HCT116 (cell line): ENCODE results near the gene TMEM106C. TPM values are rescaled to one million over a fixed set of nuclear protein-coding genes. Genes with fewer than 3 reads are reported as not detected.

Experiments used
- ATAC-seq: fragments of 200-7000 bp; cut with Tn5 transposase; 2 replicates; pipeline ENCODE4 v1.9.1; 2020; ENCODE audit warnings: mild to moderate bottlenecking, moderate library complexity
- BruUV-seq: library from RNA; stranded (reverse); fragments of 400-500 nt; replicated peaks from 2 replicates; lab custom pipeline; 2021; lab: Mats Ljungman, UMichigan
- CTCF ChIA-PET: fragments of 300-600 bp; sonication (Branson Sonifier 250); formaldehyde crosslinking; loops from one replicate; lab custom pipeline; 2021; ENCODE audit warnings: antibody characterized with exemption; lab: Charles Lee
- POLR2A ChIA-PET: fragments of 300-600, 350-600 bp; sonication (Branson Sonifier 250); formaldehyde crosslinking; loops from one replicate; lab custom pipeline; 2021; ENCODE audit warnings: antibody characterized with exemption; lab: Charles Lee
- RAD21 ChIA-PET, 2 experiments: fragments of 300-600 bp; sonication (Branson Sonifier 250); formaldehyde crosslinking; loops; one replicate each; lab custom pipeline; 2023; ENCODE audit warnings: low total read pairs in 2 of 2; ENCODE audit not compliant: uncharacterized antibody in 2 of 2, unreplicated experiment in 2 of 2, low non-redundant PET in 1 of 2; lab: Charles Lee
- DNase-seq: peaks from one replicate; pipeline ENCODE4 v3.0.0-alpha.2; 2010; ENCODE audit warnings: low read depth, low spot score
- H2AFZ ChIP-seq: fragments of 200-600 bp; shearing (Covaris generic), sonication (generic); 2 replicates; pipeline ENCODE4 v1.6.1; 2017; ENCODE audit warnings: low read depth, mixed run types, mixed read lengths, antibody characterized with exemption, low read length; ENCODE audit not compliant: poor library complexity, severe bottlenecking
- H3K27ac ChIP-seq: 2 replicates; pipeline ENCODE4 v1.5.1; 2012; ENCODE audit warnings: low read depth, low read length
- H3K27me3 ChIP-seq: fragments of 200-600 bp; sonication (generic); 2 replicates; pipeline ENCODE4 v1.6.1; 2016; ENCODE audit warnings: mixed run types, low read length, mixed read lengths; ENCODE audit not compliant: insufficient read depth
- H3K36me3 ChIP-seq, 2 experiments: fragments of 200-500 bp in 1 of 2; fragments of 200-600 bp in 1 of 2; sonication (Bioruptor generic) in 1 of 2; sonication (generic) in 1 of 2; 2 replicates each; pipeline versions ENCODE4 v1.5.1 to v1.6.1; 2014 to 2016; ENCODE audit warnings: low read length in 2 of 2, inconsistent platforms in 1 of 2, mixed read lengths in 1 of 2, mixed run types in 1 of 2; ENCODE audit not compliant: insufficient read depth in 2 of 2, control insufficient read depth in 1 of 2
- H3K4me1 ChIP-seq, 2 experiments: fragments of 200-600 bp in 1 of 2; sonication (generic) in 1 of 2; 2 replicates each; pipeline versions ENCODE4 v1.5.1 to v1.6.1; 2012 to 2017; ENCODE audit warnings: low read length in 2 of 2, inconsistent platforms in 1 of 2, mild to moderate bottlenecking in 1 of 2, mixed read lengths in 1 of 2, mixed run types in 1 of 2, moderate library complexity in 1 of 2; ENCODE audit not compliant: insufficient read depth in 2 of 2, control insufficient read depth in 1 of 2
- H3K4me2 ChIP-seq: fragments of 200-600 bp; sonication (generic); 2 replicates; pipeline ENCODE4 v1.6.1; 2017; ENCODE audit warnings: mixed run types, low read length, mixed read lengths
- H3K4me3 ChIP-seq, 2 experiments: fragments of 200-600 bp in 1 of 2; sonication (generic) in 1 of 2; replicated peaks in 1 of 2; 2 replicates each; pipeline ENCODE4 v1.5.1; 2011 to 2016; ENCODE audit warnings: low read length in 2 of 2, control low read depth in 1 of 2, low read depth in 1 of 2, mild to moderate bottlenecking in 1 of 2, mixed read lengths in 1 of 2, mixed run types in 1 of 2
- H3K79me2 ChIP-seq: fragments of 200-600 bp; sonication (generic); 2 replicates; pipeline ENCODE4 v1.6.1; 2017; ENCODE audit warnings: mild to moderate bottlenecking, mixed run types, low read length, moderate library complexity, mixed read lengths; ENCODE audit not compliant: insufficient read depth
- H3K9ac ChIP-seq: fragments of 200-600 bp; sonication (generic); 2 replicates; pipeline ENCODE4 v1.6.1; 2016; ENCODE audit warnings: low read length, mixed read lengths
- H3K9me2 ChIP-seq: fragments of 200-600 bp; sonication (generic), shearing (Covaris generic); 2 replicates; pipeline ENCODE4 v1.6.1; 2017; ENCODE audit warnings: mixed run types, mild to moderate bottlenecking, moderate library complexity; ENCODE audit not compliant: insufficient read depth
- H3K9me3 ChIP-seq, 2 experiments: fragments of 200-500 bp in 1 of 2; fragments of 200-600 bp in 1 of 2; sonication (Bioruptor generic) in 1 of 2; sonication (generic) in 1 of 2; 2 replicates each; pipeline ENCODE4 v1.6.1; 2014 to 2017; ENCODE audit warnings: low read length in 2 of 2, mixed read lengths in 2 of 2, inconsistent platforms in 1 of 2, low read depth in 1 of 2, mild to moderate bottlenecking in 1 of 2, mixed run types in 1 of 2, moderate library complexity in 1 of 2; ENCODE audit not compliant: control insufficient read depth in 1 of 2, insufficient read depth in 1 of 2
- H4K20me1 ChIP-seq: fragments of 200-600 bp; sonication (generic), shearing (Covaris generic); 2 replicates; pipeline ENCODE4 v1.6.1; 2017; ENCODE audit warnings: mixed run types, mild to moderate bottlenecking, moderate library complexity; ENCODE audit not compliant: insufficient read depth
- CBX3 ChIP-seq: IDR thresholded peaks from 2 replicates; pipeline ENCODE4 v1.6.1; 2012; ENCODE audit warnings: low read depth
- CEBPB ChIP-seq: IDR thresholded peaks from 2 replicates; pipeline ENCODE4 v1.6.1; 2012; ENCODE audit warnings: low read depth
- EGR1 ChIP-seq: IDR thresholded peaks from 2 replicates; pipeline ENCODE4 v1.6.1; 2012; ENCODE audit warnings: low read depth
- ELF1 ChIP-seq: IDR thresholded peaks from 2 replicates; pipeline ENCODE4 v1.6.1; 2012; ENCODE audit warnings: low read depth, borderline replicate concordance
- EZH2phosphoT487 ChIP-seq: fragments of 200-600 bp; IDR thresholded peaks from 2 replicates; pipeline ENCODE4 v1.6.1; 2018; ENCODE audit warnings: antibody characterized with exemption, borderline replicate concordance
- JUND ChIP-seq: IDR thresholded peaks from 2 replicates; pipeline ENCODE4 v1.6.1; 2012
- POLR2A ChIP-seq: IDR thresholded peaks from 2 replicates; pipeline ENCODE4 v1.7.0; 2011; ENCODE audit warnings: borderline replicate concordance; ENCODE audit not compliant: insufficient read depth, insufficient read length; ENCODE audit errors: extremely low read depth
- POLR2AphosphoS5 ChIP-seq: IDR thresholded peaks from 2 replicates; pipeline ENCODE4 v1.6.1; 2011; ENCODE audit warnings: mild to moderate bottlenecking, low read depth, low read length, moderate library complexity
- RAD21 ChIP-seq: IDR thresholded peaks from 2 replicates; pipeline ENCODE4 v1.6.1; 2012; ENCODE audit warnings: low read depth, mild to moderate bottlenecking
- SIN3A ChIP-seq: IDR thresholded peaks from 2 replicates; pipeline ENCODE4 v1.6.1; 2012; ENCODE audit warnings: low read depth
- SP1 ChIP-seq: IDR thresholded peaks from 2 replicates; pipeline ENCODE4 v1.6.1; 2012; ENCODE audit warnings: low read depth
- SRF ChIP-seq: IDR thresholded peaks from 2 replicates; pipeline ENCODE4 v1.6.1; 2012; ENCODE audit warnings: low read depth
- TCF7L2 ChIP-seq: IDR thresholded peaks from 2 replicates; pipeline ENCODE4 v1.7.0; 2011; ENCODE audit warnings: borderline replicate concordance, inconsistent platforms; ENCODE audit not compliant: insufficient read depth, insufficient read length; ENCODE audit errors: extremely low read depth
- ZFX ChIP-seq: fragments of 450-650 bp; IDR thresholded peaks from 2 replicates; pipeline ENCODE4 v1.6.1; 2017
- intact Hi-C: fragments of 100-400 bp; cut with micrococcal nuclease; formaldehyde crosslinking; loops from 2 replicates; pipeline ENCODE4 v1.10.0; 2022
- total RNA-seq: library from RNA; stranded (reverse); gene quantifications from one replicate; pipeline ENCODE4 v1.2.1, GENCODE V29; 2021; ENCODE audit not compliant: unreplicated experiment
- TF ChIP-seq, protein P1 (sequence below): IDR thresholded peaks from 2 replicates; pipeline ENCODE4 v1.6.1; 2011; ENCODE audit warnings: mild to moderate bottlenecking, low read length, moderate library complexity; ENCODE audit not compliant: insufficient replicate concordance; ENCODE audit errors: extremely low read depth
- TF ChIP-seq, protein P2 (sequence below): IDR thresholded peaks from 2 replicates; pipeline ENCODE4 v1.6.1; 2012; ENCODE audit warnings: low read depth
- TF ChIP-seq, protein P3 (sequence below): IDR thresholded peaks from 2 replicates; pipeline ENCODE4 v1.6.1; 2012

Gene TMEM106C
- total RNA-seq, 1 experiment from 2014 or later = 94.7 TPM

DNA sequence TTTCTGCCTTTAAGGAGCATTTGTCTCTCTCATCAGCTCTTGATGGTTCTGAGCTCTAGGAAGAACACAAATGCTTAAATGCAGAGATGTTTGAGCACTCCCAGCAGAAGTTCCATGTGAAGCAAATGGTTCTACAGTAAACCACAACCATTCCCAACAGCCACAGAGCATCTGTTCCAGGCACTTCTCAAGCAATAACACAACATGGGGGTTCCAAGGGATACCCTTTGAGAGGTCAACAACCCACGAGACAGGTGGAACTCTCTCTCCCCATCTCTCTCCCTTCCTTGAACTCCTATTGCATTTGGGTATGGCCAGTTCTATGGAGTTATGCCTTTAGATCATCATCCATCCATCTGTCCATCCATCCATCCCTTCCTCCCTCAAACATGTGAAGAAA lies 46.1 kb downstream of the TMEM106C start:
- H3K27me3 ChIP-seq = peaks cover 8% of the 10 kb centered on the region; the same call in 1 of the 2 replicates
- H3K9ac ChIP-seq = no peak overlapping the region
- H3K4me2 ChIP-seq = no peak overlapping the region
- no peaks in the 10 kb centered on the region for H3K36me3 ChIP-seq
- H3K79me2 ChIP-seq = no peaks in the 10 kb centered on the region
- intact Hi-C loops = no loop called here
- H2AFZ ChIP-seq = no peak overlapping the region
- CTCF ChIA-PET = no interaction called here
- H3K4me1 ChIP-seq = no peaks in the 10 kb centered on the region
- no TSS peak for BruUV-seq
- no peaks in the 10 kb centered on the region for H3K9me3 ChIP-seq
- H3K4me3 ChIP-seq = no peak overlapping the region
- POLR2A ChIA-PET = no interaction called here
- no peak for ATAC-seq
- RAD21 ChIA-PET = no interaction called here
- H3K9me2 ChIP-seq = no peaks in the 10 kb centered on the region
- H4K20me1 ChIP-seq = no peaks in the 10 kb centered on the region
- H3K27ac ChIP-seq = no peak overlapping the region
- TF ChIP-seq RAD21 (no peak), POLR2A (no peak), SIN3A (no peak), CBX3 (no peak), SP1 (no peak), CEBPB (no peak), ELF1 (no peak), POLR2AphosphoS5 (no peak), EGR1 (no peak), TCF7L2 (no peak)
- no peak for DNase-seq

DNA sequence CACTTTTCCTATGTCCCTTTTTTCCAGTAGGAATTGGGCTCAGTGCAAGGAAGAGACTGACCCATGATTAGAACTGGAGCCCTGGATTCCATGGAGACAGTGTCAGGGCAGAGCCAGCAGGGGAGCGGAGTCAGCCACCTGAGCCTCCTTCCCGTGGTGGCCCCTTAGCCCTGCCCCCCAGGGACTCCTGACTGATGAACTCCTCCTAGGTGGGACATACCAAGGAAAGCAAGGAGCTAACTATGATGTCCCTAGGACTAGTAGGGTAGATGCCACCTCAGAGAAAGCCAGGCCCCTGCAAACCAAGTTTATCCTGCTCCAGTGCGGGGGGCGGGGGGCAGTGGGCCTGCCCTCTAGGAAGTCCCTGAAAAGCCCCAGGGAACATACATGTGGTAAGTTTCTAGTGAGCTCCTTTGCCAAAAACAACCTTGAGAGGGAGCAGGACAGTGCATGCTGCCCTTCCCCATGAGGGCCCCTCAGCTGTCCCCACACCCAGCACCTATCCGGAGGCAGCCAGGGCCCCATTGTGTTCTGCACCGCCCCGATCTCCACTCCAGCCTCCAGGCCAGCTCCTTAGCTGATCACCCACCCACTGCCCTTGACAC lies 47.1 kb downstream of the TMEM106C start:
- Histone ChIP-seq H3K27me3 (peaks cover 16% of the 10 kb centered on the region; the same call in 1 of the 2 replicates), H3K27ac (no peak overlapping the region), H3K36me3 (no peaks in the 10 kb centered on the region), H3K9ac (no peak overlapping the region), H3K79me2 (no peaks in the 10 kb centered on the region), H3K4me1 (no peaks in the 10 kb centered on the region), H3K4me2 (no peak overlapping the region), H4K20me1 (no peaks in the 10 kb centered on the region), H3K4me3 (no peak overlapping the region), H3K9me3 (no peaks in the 10 kb centered on the region), H3K9me2 (no peaks in the 10 kb centered on the region), H2AFZ (no peak overlapping the region)
- no peak for DNase-seq
- BruUV-seq = no TSS peak
- ATAC-seq = no peak
- ChIA-PET CTCF (no interaction called here), POLR2A (no interaction called here), RAD21 (no interaction called here)
- intact Hi-C loops = no loop called here
- no peak for TF ChIP-seq CEBPB
- TF ChIP-seq RAD21 = no peak
- TF ChIP-seq, protein P1, sequence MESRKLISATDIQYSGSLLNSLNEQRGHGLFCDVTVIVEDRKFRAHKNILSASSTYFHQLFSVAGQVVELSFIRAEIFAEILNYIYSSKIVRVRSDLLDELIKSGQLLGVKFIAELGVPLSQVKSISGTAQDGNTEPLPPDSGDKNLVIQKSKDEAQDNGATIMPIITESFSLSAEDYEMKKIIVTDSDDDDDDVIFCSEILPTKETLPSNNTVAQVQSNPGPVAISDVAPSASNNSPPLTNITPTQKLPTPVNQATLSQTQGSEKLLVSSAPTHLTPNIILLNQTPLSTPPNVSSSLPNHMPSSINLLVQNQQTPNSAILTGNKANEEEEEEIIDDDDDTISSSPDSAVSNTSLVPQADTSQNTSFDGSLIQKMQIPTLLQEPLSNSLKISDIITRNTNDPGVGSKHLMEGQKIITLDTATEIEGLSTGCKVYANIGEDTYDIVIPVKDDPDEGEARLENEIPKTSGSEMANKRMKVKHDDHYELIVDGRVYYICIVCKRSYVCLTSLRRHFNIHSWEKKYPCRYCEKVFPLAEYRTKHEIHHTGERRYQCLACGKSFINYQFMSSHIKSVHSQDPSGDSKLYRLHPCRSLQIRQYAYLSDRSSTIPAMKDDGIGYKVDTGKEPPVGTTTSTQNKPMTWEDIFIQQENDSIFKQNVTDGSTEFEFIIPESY = no peak
- no peak for TF ChIP-seq ZFX
- no peak for TF ChIP-seq POLR2AphosphoS5
- TF ChIP-seq CBX3 = no peak
- no peak for TF ChIP-seq EZH2phosphoT487
- TF ChIP-seq, protein P2, sequence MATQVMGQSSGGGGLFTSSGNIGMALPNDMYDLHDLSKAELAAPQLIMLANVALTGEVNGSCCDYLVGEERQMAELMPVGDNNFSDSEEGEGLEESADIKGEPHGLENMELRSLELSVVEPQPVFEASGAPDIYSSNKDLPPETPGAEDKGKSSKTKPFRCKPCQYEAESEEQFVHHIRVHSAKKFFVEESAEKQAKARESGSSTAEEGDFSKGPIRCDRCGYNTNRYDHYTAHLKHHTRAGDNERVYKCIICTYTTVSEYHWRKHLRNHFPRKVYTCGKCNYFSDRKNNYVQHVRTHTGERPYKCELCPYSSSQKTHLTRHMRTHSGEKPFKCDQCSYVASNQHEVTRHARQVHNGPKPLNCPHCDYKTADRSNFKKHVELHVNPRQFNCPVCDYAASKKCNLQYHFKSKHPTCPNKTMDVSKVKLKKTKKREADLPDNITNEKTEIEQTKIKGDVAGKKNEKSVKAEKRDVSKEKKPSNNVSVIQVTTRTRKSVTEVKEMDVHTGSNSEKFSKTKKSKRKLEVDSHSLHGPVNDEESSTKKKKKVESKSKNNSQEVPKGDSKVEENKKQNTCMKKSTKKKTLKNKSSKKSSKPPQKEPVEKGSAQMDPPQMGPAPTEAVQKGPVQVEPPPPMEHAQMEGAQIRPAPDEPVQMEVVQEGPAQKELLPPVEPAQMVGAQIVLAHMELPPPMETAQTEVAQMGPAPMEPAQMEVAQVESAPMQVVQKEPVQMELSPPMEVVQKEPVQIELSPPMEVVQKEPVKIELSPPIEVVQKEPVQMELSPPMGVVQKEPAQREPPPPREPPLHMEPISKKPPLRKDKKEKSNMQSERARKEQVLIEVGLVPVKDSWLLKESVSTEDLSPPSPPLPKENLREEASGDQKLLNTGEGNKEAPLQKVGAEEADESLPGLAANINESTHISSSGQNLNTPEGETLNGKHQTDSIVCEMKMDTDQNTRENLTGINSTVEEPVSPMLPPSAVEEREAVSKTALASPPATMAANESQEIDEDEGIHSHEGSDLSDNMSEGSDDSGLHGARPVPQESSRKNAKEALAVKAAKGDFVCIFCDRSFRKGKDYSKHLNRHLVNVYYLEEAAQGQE = no peak
- TF ChIP-seq JUND = no peak
- TF ChIP-seq, protein P3, sequence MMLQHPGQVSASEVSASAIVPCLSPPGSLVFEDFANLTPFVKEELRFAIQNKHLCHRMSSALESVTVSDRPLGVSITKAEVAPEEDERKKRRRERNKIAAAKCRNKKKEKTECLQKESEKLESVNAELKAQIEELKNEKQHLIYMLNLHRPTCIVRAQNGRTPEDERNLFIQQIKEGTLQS = no peak
- no peak for TF ChIP-seq SRF
- TF ChIP-seq SIN3A = no peak
